Activated CD4-positive, alpha-beta T cell treated with anti-CD3 and anti-CD28 coated beads for 36 hours (primary cell): ENCODE data around the gene GREB1. TPM values are rescaled to one million over a fixed set of nuclear protein-coding genes. Genes with fewer than 3 reads are reported as not detected.

Experiments
- ATAC-seq: fragments of 200-7000 bp; cut with Tn5 transposase; one replicate; pipeline ENCODE4 v1.10.0; 2021; ENCODE audit warnings: mild to moderate bottlenecking, moderate library complexity
- CTCF ChIA-PET: fragments of 350-600 bp; sonication (Branson Sonifier 250); formaldehyde crosslinking; loops from one replicate; lab custom pipeline; 2021; ENCODE audit warnings: antibody characterized with exemption; lab: Charles Lee
- POLR2A ChIA-PET: fragments of 350-600 bp; sonication (Branson Sonifier 250); formaldehyde crosslinking; loops from one replicate; lab custom pipeline; 2021; ENCODE audit warnings: antibody characterized with exemption, inconsistent platforms; lab: Charles Lee
- DNase-seq: peaks from one replicate; pipeline ENCODE4 v3.0.0-alpha.2; 2020
- H3K27ac Mint-ChIP-seq: one replicate; pipeline ENCODE4 v1.8.0; 2021; ENCODE audit warnings: mixed read lengths
- H3K27me3 Mint-ChIP-seq: one replicate; pipeline ENCODE4 v1.8.0; 2021; ENCODE audit warnings: mixed read lengths
- H3K36me3 Mint-ChIP-seq: one replicate; pipeline ENCODE4 v1.8.0; 2021; ENCODE audit warnings: low read depth, mixed read lengths
- H3K4me1 Mint-ChIP-seq: one replicate; pipeline ENCODE4 v1.8.0; 2021; ENCODE audit warnings: mixed read lengths
- H3K4me3 Mint-ChIP-seq: one replicate; pipeline ENCODE4 v1.8.0; 2021; ENCODE audit warnings: mild to moderate bottlenecking, moderate library complexity, mixed read lengths
- H3K9me3 Mint-ChIP-seq: one replicate; pipeline ENCODE4 v1.8.0; 2021; ENCODE audit warnings: low read depth, mixed read lengths
- intact Hi-C, 2 experiments: fragments of 100-400 bp; cut with DNase I in 1 of 2; cut with micrococcal nuclease in 1 of 2; formaldehyde crosslinking; loops; one replicate each; pipeline versions ENCODE4 v1.14.2 to v1.15.1; 2022 to 2024; cut with DNase I, micrococcal nuclease
- total RNA-seq, 2 experiments: library from RNA; stranded (reverse); gene quantifications; one replicate each; pipeline ENCODE4 v1.2.3, GENCODE V29; 2021

Gene GREB1
- total RNA-seq, 2 experiments from 2014 or later: 0.57 to 0.65 TPM

- Mint-ChIP-seq H3K4me3 (no peak overlapping the region), H3K4me1 (peaks cover 18% of the 10 kb centered on the region)
- peak; percentile 97 for ATAC-seq
These were observed 50.1 kb downstream of the GREB1 start for GRCh38 chr2:11583840-11584524.

DNA sequence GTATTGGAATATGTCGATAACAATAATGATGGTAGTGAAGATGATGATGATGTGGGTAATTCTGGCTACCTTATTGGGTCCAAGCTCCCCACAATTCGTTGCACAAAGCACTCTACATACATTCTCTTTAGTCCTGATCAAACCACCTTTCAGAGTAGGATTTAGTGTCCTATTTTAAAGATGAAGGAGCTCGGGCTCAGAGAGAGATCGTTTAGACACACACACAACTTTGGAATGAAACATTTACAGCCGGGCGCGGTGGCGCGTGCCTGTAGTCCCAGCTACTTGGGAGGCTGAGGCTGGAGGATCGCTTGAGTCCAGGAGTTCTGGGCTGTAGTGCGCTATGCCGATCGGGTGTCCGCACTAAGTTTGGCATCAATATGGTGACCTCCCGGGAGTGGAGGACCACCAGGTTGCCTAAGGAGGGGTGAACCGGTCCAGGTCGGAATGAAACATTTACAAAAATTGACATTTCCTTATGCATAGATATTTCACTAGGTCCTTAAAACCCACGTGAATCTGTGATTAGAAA, 50.7 kb downstream of the GREB1 start:
- Mint-ChIP-seq H3K36me3 (no peaks in the 10 kb centered on the region), H3K27ac (no peak overlapping the region), H3K27me3 (peaks cover 10% of the 10 kb centered on the region), H3K4me1 (peaks cover 18% of the 10 kb centered on the region), H3K4me3 (no peak overlapping the region), H3K9me3 (no peaks in the 10 kb centered on the region)
- ChIA-PET POLR2A (interaction anchor here (0.8 kb wide), 1 partner anchor 169 kb away, joined by 3 read pairs; no protein-coding TSS in a partner anchor), CTCF (interaction anchor here (0.6 to 10.9 kb wide), 21 partner anchors 9 to 752 kb away, joined by 3 to 133 read pairs (median 5); a partner anchor contains a TSS)
- ATAC-seq (no peak), DNase-seq (no peak)
- intact Hi-C loops: loop anchor here (1.0 to 5.0 kb wide), 10 partner anchors 98 to 752 kb away; partner anchors contain the start of genes E2F6 (in 2 of the 2), ROCK2 (in 1 of the 2) and SLC66A3 (in 1 of the 2)

More at GRCh38 chr2:11583840-11584524, 50.1 kb downstream of the GREB1 start:
- no peaks in the 10 kb centered on the region for H3K9me3 Mint-ChIP-seq
- intact Hi-C loops: loop anchor here (1.0 to 5.0 kb wide), 10 partner anchors 99 to 752 kb away; partner anchors contain the start of genes E2F6 (in 2 of the 2), ROCK2 (in 1 of the 2) and SLC66A3 (in 1 of the 2)
- ChIA-PET CTCF (interaction anchor here (0.5 to 10.9 kb wide), 29 partner anchors 9 to 752 kb away, joined by 3 to 133 read pairs (median 5); partner anchors contain the start of gene SLC66A3), POLR2A (interaction anchor here (0.8 kb wide), 1 partner anchor 170 kb away, joined by 3 read pairs; no protein-coding TSS in a partner anchor)
- H3K36me3 Mint-ChIP-seq: no peaks in the 10 kb centered on the region
- H3K27me3 Mint-ChIP-seq: peaks cover 10% of the 10 kb centered on the region
- H3K27ac Mint-ChIP-seq: no peak overlapping the region
- peak; percentile 96 for DNase-seq

GRCh38 chr2:11585071-11585470, 51.2 kb downstream of the GREB1 start:
- CTCF ChIA-PET: interaction anchor here (0.6 to 10.9 kb wide), 18 partner anchors 8 to 455 kb away, joined by 3 to 133 read pairs (median 6); a partner anchor contains a TSS
- H3K27me3 Mint-ChIP-seq: peaks cover 10% of the 10 kb centered on the region
- DNase-seq (no peak), ATAC-seq (no peak)
- intact Hi-C loops: loop anchor here in 1 of 2 experiments (2.0 kb wide), 2 partner anchors 98 to 240 kb away; partner anchors contain the start of gene ROCK2
- POLR2A ChIA-PET: interaction anchor here (0.8 kb wide), 1 partner anchor 168 kb away, joined by 3 read pairs; no protein-coding TSS in a partner anchor
- H3K4me3 Mint-ChIP-seq: no peak overlapping the region
- H3K4me1 Mint-ChIP-seq: peaks cover 18% of the 10 kb centered on the region
- no peaks in the 10 kb centered on the region for H3K36me3 Mint-ChIP-seq
- H3K27ac Mint-ChIP-seq: no peak overlapping the region
- no peaks in the 10 kb centered on the region for H3K9me3 Mint-ChIP-seq

DNA sequence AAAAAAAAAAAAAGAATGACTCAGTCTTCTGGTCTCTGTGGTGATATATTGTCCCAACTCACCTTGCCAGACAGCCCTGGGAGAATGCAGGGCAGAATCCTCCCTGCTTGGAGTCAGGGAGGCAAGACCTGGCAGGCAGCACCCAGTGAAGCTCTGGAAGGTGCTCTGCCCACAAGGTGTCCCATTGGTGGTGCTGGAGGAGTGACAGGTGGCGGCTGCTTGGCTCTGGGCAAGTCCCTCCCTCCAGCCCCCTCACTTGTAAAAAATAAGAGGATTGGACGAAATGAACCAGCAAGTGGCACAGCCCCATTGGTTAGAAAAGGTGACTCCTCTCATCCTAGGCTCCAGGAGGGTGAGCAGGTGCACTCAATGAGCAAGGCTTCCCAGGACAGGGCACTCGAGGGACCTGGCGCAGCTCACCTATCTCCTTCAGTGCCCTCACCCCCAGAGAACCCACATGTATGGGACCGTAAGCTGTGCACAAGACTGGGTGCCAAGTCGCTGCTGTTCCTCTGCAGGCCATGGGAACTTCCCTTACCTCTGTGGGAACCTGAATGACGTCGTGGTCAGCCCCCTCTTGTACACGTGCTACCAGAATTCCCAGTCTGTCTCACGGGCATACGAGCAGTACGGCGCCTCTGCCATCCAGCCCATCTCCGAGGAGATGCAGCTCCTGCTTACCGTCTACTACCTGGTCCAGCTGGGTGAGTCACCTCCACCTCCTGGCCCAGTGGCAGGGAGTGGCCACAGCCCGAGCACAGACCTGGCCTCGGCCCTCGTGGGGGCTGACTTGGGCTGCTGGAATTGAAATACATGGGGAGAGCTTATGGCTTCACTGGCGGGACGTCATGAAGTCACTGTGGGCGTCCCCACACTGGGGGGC, 54.6 kb downstream of the GREB1 start:
- Mint-ChIP-seq H3K9me3 (no peaks in the 10 kb centered on the region), H3K36me3 (no peaks in the 10 kb centered on the region), H3K27me3 (peaks cover 10% of the 10 kb centered on the region), H3K4me1 (peaks cover 10% of the 10 kb centered on the region), H3K4me3 (no peak overlapping the region), H3K27ac (no peak overlapping the region)
- ChIA-PET POLR2A (no interaction called here), CTCF (interaction anchor here (0.7 to 10.9 kb wide), 3 partner anchors 92 to 456 kb away, joined by 3 to 133 read pairs (median 7); a partner anchor contains a TSS)
- intact Hi-C loops: no loop called here
- DNase-seq: no peak
- ATAC-seq: no peak

DNA sequence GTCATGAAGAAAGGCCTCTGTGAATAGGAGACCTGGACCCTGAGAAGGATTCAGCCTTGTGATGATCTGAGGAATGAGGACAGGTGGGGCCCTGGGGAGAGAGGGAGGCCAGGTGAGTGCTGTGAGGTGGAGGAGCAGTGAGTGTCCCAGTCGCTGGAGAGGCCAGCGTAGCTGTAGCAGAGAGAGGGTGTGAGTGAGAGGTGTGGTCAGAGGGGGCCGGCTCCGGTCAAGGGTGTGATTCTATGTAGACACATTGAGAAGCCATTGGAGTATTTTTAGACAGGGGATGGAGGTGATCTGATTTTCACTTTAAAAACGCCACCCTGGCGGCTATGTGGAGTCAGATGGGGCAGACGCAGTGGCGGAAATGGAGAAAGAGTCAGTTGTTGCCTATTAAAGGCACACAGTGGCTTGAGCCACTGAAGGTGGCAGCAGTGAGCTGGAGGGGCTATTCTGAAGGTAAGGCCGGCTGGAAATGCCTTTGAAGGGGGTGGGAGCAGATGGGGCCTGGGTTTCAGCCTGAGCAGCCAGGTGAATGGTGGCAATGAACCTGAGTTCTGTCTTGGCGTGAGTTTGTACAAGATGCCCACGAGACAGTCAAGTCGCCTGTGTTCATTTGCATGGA, 55.6 kb downstream of the GREB1 start:
- DNase-seq (no peak), ATAC-seq (no peak)
- ChIA-PET POLR2A (no interaction called here), CTCF (interaction anchor here (10.9 kb wide), 1 partner anchor 110 kb away, joined by 133 read pairs; no protein-coding TSS in a partner anchor)
- Mint-ChIP-seq H3K9me3 (no peaks in the 10 kb centered on the region), H3K36me3 (no peaks in the 10 kb centered on the region), H3K4me3 (no peak overlapping the region), H3K27me3 (peaks cover 8% of the 10 kb centered on the region), H3K4me1 (peaks cover under 1% of the 10 kb centered on the region), H3K27ac (no peak overlapping the region)
- intact Hi-C loops: no loop called here

DNA sequence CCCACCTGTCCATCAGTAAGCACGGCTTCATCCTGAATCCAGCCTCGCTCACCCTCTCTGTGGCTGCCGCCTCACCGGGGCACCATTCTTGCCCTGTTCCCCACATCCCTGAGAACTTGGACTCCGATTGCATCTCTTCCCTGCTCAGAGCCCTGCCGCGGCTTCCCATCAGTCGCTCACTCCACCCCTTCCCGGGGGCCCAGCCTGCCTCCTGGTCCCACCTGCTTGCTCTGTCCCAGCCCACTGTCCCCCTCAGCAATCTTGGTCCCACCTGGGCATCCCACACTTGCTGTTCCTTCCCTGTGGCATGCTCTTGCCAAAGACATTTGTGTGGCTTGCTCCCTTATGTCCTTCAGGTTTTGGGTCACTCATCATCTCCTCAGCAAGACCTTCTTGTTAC, 56.3 kb downstream of the GREB1 start:
- Mint-ChIP-seq H3K4me3 (no peak overlapping the region), H3K27ac (no peak overlapping the region), H3K27me3 (peaks cover 7% of the 10 kb centered on the region), H3K36me3 (no peaks in the 10 kb centered on the region), H3K4me1 (no peaks in the 10 kb centered on the region), H3K9me3 (no peaks in the 10 kb centered on the region)
- CTCF ChIA-PET: interaction anchor here (1.5 kb wide), 1 partner anchor 113 kb away, joined by 5 read pairs; no protein-coding TSS in a partner anchor
- intact Hi-C loops: no loop called here
- ATAC-seq: no peak
- POLR2A ChIA-PET: no interaction called here
- DNase-seq: no peak

GRCh38 chr2:11591091-11591490, 57.2 kb downstream of the GREB1 start:
- no peaks in the 10 kb centered on the region for H3K4me1 Mint-ChIP-seq
- DNase-seq: no peak
- H3K4me3 Mint-ChIP-seq: no peak overlapping the region
- ChIA-PET POLR2A (no interaction called here), CTCF (interaction anchor here (1.5 kb wide), 1 partner anchor 114 kb away, joined by 5 read pairs; no protein-coding TSS in a partner anchor)
- no peak for ATAC-seq
- intact Hi-C loops: no loop called here
- no peaks in the 10 kb centered on the region for H3K36me3 Mint-ChIP-seq
- no peaks in the 10 kb centered on the region for H3K27me3 Mint-ChIP-seq
- H3K27ac Mint-ChIP-seq: no peak overlapping the region
- H3K9me3 Mint-ChIP-seq: no peaks in the 10 kb centered on the region

DNA sequence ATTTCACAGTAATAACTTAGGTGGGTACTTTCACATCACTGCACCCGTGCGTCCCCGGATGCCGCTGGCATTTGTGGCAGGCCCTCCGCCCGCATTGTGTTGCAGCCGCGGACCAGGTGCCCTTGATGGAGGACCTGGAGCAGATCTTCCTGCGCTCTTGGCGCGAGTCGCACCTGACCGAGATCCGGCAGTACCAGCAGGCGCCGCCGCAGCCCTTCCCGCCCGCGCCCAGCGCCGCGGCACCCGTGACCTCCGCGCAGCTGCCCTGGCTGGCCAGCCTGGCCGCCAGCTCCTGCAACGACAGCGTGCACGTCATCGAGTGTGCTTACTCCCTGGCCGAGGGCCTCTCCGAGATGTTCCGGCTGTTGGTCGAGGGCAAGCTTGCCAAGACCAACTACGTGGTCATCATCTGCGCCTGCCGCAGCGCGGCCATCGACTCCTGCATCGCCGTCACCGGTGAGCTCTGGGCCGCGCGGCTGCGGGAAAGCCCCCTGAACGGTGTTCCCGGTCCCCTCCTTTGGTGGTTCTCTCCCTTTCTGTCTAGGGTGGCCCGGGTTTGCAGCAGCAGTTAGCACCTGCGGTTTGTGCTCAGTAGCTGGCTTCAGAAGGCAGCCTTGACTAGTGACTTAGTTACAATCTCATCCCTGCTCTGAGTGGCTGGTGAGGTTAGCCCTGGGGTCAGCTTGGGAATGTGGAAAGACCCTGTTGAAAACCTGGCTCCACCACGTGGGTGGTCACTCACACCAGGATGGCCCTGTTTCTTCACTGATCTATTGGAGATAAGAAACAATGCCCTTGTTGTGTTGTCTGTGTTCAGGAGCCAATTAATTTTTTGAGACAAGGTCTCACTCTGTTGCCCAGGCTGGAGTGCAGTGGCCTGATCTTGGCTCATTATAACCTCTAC, 59.1 kb downstream of the GREB1 start:
- Mint-ChIP-seq H3K27ac (no peak overlapping the region), H3K4me3 (no peak overlapping the region)

GRCh38 chr2:11596801-11597200, 63.0 kb downstream of the GREB1 start:
- Mint-ChIP-seq H3K4me3 (no peak overlapping the region), H3K9me3 (no peaks in the 10 kb centered on the region), H3K36me3 (no peaks in the 10 kb centered on the region), H3K27ac (no peak overlapping the region), H3K4me1 (no peaks in the 10 kb centered on the region), H3K27me3 (peaks cover 2% of the 10 kb centered on the region)
- ChIA-PET CTCF (no interaction called here), POLR2A (no interaction called here)
- no peak for DNase-seq
- ATAC-seq: no peak
- intact Hi-C loops: no loop called here

More for the DNA sequence above, 59.1 kb downstream of the GREB1 start:
- ATAC-seq (no peak), DNase-seq (no peak)
- H3K27me3 Mint-ChIP-seq: no peaks in the 10 kb centered on the region
- H3K9me3 Mint-ChIP-seq: no peaks in the 10 kb centered on the region
- H3K4me1 Mint-ChIP-seq: no peaks in the 10 kb centered on the region
- CTCF ChIA-PET: interaction anchor here (0.6 to 1.4 kb wide), 2 partner anchors 9 to 133 kb away, joined by 3 to 6 read pairs; no protein-coding TSS in a partner anchor
- intact Hi-C loops: no loop called here
- H3K36me3 Mint-ChIP-seq: no peaks in the 10 kb centered on the region
- POLR2A ChIA-PET: no interaction called here
